ENCODE results near the gene ZP2. TPM values are rescaled to one million over a fixed set of nuclear protein-coding genes. Genes with fewer than 3 reads are reported as not detected.

ZP2 gene
- total and polyA plus RNA-seq, 2 of the 4 experiments (the other 2 are of a cell fraction): not detected

DNA sequence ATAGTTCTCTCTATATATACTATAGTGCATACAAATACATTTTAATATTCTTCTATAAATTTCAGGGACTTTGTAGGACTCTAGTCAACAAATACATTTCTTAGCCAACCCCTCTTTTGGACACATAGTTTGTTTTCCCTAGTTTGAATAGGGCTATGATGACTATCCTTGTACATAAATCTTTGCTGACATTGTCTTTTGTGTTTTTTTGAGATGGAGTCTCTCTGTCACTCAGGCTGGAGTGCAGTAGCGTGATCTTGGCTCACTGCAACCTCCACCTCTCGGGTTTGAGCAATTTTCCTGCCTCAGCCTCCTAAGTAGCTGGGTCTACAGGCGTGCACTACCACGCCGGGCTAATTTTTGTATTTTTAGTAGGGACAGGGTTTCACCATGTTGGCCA is 25.5 kb upstream of the ZP2 start:
- Histone ChIP-seq H2BK5ac (ENCODE audit: low read depth, low read length, poor library complexity, severe bottlenecking) (no peak overlapping the region), H2BK15ac (ENCODE audit: low read depth, low read length) (no peak overlapping the region), H2BK20ac (ENCODE audit: low read depth, low read length) (no peak overlapping the region), H2BK120ac (ENCODE audit: low read depth, low read length) (no peak overlapping the region), H3K4me3 (ENCODE audit: insufficient read depth, low read depth, low read length) (no peak overlapping the region), H3K9me3 (ENCODE audit: control insufficient read depth, insufficient read depth, low read length) (no peaks in the 10 kb centered on the region), H3K56ac (ENCODE audit: extremely low read depth, insufficient read depth, low read length) (no peak overlapping the region), H2AFZ (replicated peaks; ENCODE audit: low read length, poor library complexity) (no peak overlapping the region), H2AK9ac (replicated peaks; ENCODE audit: low read depth, low read length, poor library complexity) (no peak overlapping the region), H3K27ac (ENCODE audit: insufficient read depth, low read length) (no peak overlapping the region), H3K14ac (replicated peaks; ENCODE audit: low read depth, low read length) (no peak overlapping the region), H3K4ac (ENCODE audit: low read depth, low read length) (no peak overlapping the region), H4K5ac (ENCODE audit: low read depth, low read length) (no peak overlapping the region), H3K79me1 (ENCODE audit: low read depth in 1 of 2, low read length in 2 of 2) (no peaks in the 10 kb centered on the region), H3K4me2 (ENCODE audit: low read depth, low read length) (no peak overlapping the region), H4K91ac (ENCODE audit: insufficient read depth, low read depth, low read length) (no peak overlapping the region), H3K18ac (ENCODE audit: low read depth, low read length) (no peak overlapping the region), H4K8ac (ENCODE audit: low read depth in 2 of 2, low read length in 2 of 2) (no peak overlapping the region), H3K23ac (ENCODE audit: low read depth, low read length) (no peak overlapping the region), H3K9ac (ENCODE audit: low read depth, low read length) (no peak overlapping the region), H4K20me1 (ENCODE audit: insufficient read depth, low read length) (no peaks in the 10 kb centered on the region), H3K36me3 (ENCODE audit: control insufficient read depth, insufficient read depth, low read length) (no peaks in the 10 kb centered on the region), H3K4me1 (ENCODE audit: control insufficient read depth, insufficient read depth, low read length) (no peaks in the 10 kb centered on the region), H2AK5ac (ENCODE audit: low read depth, low read length) (no peak overlapping the region), H3K9me1 (ENCODE audit: insufficient read depth, low read length) (no peaks in the 10 kb centered on the region), H3K27me3 (ENCODE audit: control insufficient read depth, insufficient read depth, low read length) (peaks cover 8% of the 10 kb centered on the region)
- no peak for TF ChIP-seq RCOR1 (IDR thresholded peaks at IDR 0.05; ENCODE audit: insufficient replicate concordance, low read length)
- no CpG with 5 or more reads among the region's 5 CpGs for WGBS, 2 experiments (ENCODE audit: extremely low coverage in 2 of 2, insufficient read length in 1 of 2)
- dilution Hi-C loops (cut with HindIII; ENCODE audit: low sequenced_read_pairs, unreplicated experiment) (no loop called here), intact Hi-C loops (cut with micrococcal nuclease) (no loop called here), in situ Hi-C loops (cut with MboI; ENCODE audit: low sequenced_read_pairs) (no loop called here)
- no TSS peak for BruUV-seq (replicated peaks)
- ATAC-seq (ENCODE audit: low read depth) (no peak), DNase-seq (no peak)
- ChIA-PET POLR2A (ENCODE audit: unreplicated experiment) (no interaction called here), CTCF (no interaction called here)
